GM23248 (cell line): ENCODE data around the gene RAB30. TPM values are rescaled to one million over a fixed set of nuclear protein-coding genes. Genes with fewer than 3 reads are reported as not detected.
"Not testable (repeated sequence)": the region's sequence is repeated elsewhere in the genome, so short reads cannot be mapped to it uniquely, and the experiment has no call there.

ENCODE experiments used
- DNase-seq: peaks from one replicate; pipeline ENCODE4 v3.0.0-alpha.2; 2015
- H2AFZ ChIP-seq: fragments of 200-600 bp; sonication (generic); 2 replicates; pipeline ENCODE4 v1.6.1; 2016; ENCODE audit warnings: antibody characterized with exemption
- H3F3A ChIP-seq: fragments of 200-600 bp; sonication (generic); 2 replicates; pipeline ENCODE4 v1.6.1; 2016; ENCODE audit warnings: mild to moderate bottlenecking, antibody characterized with exemption, mixed run types; ENCODE audit not compliant: insufficient read depth
- H3K27ac ChIP-seq: fragments of 200-600 bp; sonication (generic); 2 replicates; pipeline ENCODE4 v1.5.1; 2016; ENCODE audit warnings: mild to moderate bottlenecking
- H3K27me3 ChIP-seq: fragments of 200-600 bp; sonication (generic); replicated peaks from 2 replicates; pipeline ENCODE4 v1.6.1; 2016; ENCODE audit warnings: mild to moderate bottlenecking; ENCODE audit not compliant: insufficient read depth
- H3K36me3 ChIP-seq: fragments of 200-600 bp; sonication (generic); 2 replicates; pipeline ENCODE4 v1.6.1; 2016; ENCODE audit warnings: low read depth, mild to moderate bottlenecking
- H3K4me1 ChIP-seq: fragments of 200-600 bp; sonication (generic); 2 replicates; pipeline ENCODE4 v1.6.1; 2016; ENCODE audit warnings: mild to moderate bottlenecking; ENCODE audit not compliant: insufficient read depth
- H3K4me2 ChIP-seq: fragments of 200-600 bp; sonication (generic); one replicate; pipeline ENCODE4 v1.6.1; 2016; ENCODE audit warnings: mild to moderate bottlenecking; ENCODE audit not compliant: unreplicated experiment
- H3K4me3 ChIP-seq: fragments of 200-600 bp; sonication (generic); 2 replicates; pipeline ENCODE4 v1.5.1; 2016; ENCODE audit warnings: mild to moderate bottlenecking
- H3K79me2 ChIP-seq: fragments of 200-600 bp; sonication (generic); 2 replicates; pipeline ENCODE4 v1.6.1; 2016; ENCODE audit warnings: mild to moderate bottlenecking; ENCODE audit not compliant: insufficient read depth
- H3K9ac ChIP-seq: fragments of 200-600 bp; sonication (generic); 2 replicates; pipeline ENCODE4 v1.6.1; 2016; ENCODE audit warnings: mild to moderate bottlenecking
- H3K9me2 ChIP-seq: fragments of 200-600 bp; sonication (generic); 2 replicates; pipeline ENCODE4 v1.6.1; 2016; ENCODE audit warnings: mixed run types, mild to moderate bottlenecking, moderate library complexity; ENCODE audit not compliant: insufficient read depth
- H3K9me3 ChIP-seq: fragments of 200-600 bp; sonication (generic); one replicate; pipeline ENCODE4 v1.6.1; 2017; ENCODE audit warnings: low read depth
- H4K20me1 ChIP-seq: fragments of 200-600 bp; sonication (generic); 2 replicates; pipeline ENCODE4 v1.6.0; 2016; ENCODE audit not compliant: insufficient read depth
- EZH2 ChIP-seq: fragments of 200-600 bp; sonication (generic); IDR thresholded peaks from 2 replicates; pipeline ENCODE4 v1.6.1; 2018; ENCODE audit warnings: antibody characterized with exemption, mild to moderate bottlenecking; ENCODE audit not compliant: insufficient read depth, poor library complexity, severe bottlenecking
- EZH2phosphoT487 ChIP-seq: fragments of 200-600 bp; sonication (generic); IDR thresholded peaks from 2 replicates; pipeline ENCODE4 v1.6.1; 2018; ENCODE audit warnings: antibody characterized with exemption, moderate library complexity, mild to moderate bottlenecking, low read depth; ENCODE audit not compliant: insufficient read depth
- WGBS, 2 experiments: methylation state at CpG; one replicate each; pipeline ENCODE4 v1.1.6; 2015 to 2017; ENCODE audit warnings: low lambda C conversion rate in 2 of 2, low coverage in 1 of 2; ENCODE audit errors: missing lambda C conversion rate in 2 of 2; 5-methylcytosine and 5-hydroxymethylcytosine counted together
- in situ Hi-C: fragments of 300-500 bp; cut with MboI; formaldehyde crosslinking; loops from 2 replicates; pipeline ENCODE4 v1.15.0; 2020
- polyA plus RNA-seq: library from polyadenylated mRNA; unstranded; fragments of >200 nt; fragmentation: Nextera tagmentation; extraction: Ambion mirVana; gene quantifications from 2 replicates; pipeline ENCODE4 v1.2.1, GENCODE V29; 2016
- total RNA-seq: library from RNA; depleted of rRNA; stranded (reverse); fragments of >200 nt; shearing (Covaris generic); gene quantifications from 2 replicates; pipeline ENCODE4 v1.2.3, GENCODE V29; 2014

Gene RAB30
- total and polyA plus RNA-seq, 2 experiments from 2014 or later = 10.6 to 14.0 TPM

DNA sequence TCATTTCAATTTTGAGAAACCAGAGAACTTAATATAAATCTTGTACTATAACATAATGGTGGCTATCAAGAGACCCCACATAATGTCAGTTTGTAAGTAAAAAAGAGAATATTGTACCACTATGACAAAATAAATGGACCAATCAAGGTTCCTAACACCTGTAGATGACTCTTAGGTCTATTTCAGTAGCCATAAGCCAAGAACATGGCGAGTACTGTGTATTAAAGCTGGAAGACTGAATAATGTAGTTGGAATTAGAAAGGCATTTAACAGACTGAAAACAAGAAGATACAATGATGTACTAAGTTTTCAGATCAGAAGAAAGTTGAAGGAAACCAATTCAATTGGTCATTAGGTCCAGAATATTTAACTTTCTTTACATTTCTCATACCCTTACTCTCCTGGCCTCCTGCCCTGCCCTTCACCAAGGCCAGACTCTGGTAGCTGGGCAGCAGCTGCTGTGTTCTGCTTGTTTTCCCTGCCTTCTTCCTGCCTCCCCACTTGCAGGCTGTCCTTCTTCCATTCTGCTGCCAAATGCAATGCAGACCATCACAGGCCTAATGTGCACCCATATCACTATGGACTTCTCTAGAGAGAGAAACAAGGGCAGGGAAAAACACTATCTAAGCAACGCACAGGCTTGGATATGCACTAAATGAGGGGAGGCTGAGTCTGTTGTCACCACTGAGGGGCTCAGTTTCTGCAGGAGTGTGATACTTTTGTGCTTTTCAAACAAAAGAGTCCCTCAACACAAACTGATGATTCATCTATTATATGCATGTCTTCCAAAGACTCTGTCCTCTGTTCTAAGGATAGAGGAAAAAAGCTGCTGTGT is 60.1 kb downstream of the RAB30 start:
- H3K79me2 ChIP-seq = peaks cover 37% of the 10 kb centered on the region
- in situ Hi-C loops = no loop called here
- H3F3A ChIP-seq = peaks cover 12% of the 10 kb centered on the region; the same call in 1 of the 2 replicates
- DNase-seq = no peak
- TF ChIP-seq EZH2phosphoT487 (no peak), EZH2 (no peak)
- no peak overlapping the region for H3K27ac ChIP-seq
- H3K9me3 ChIP-seq = no peaks in the 10 kb centered on the region
- no peaks in the 10 kb centered on the region for H4K20me1 ChIP-seq
- no peaks in the 10 kb centered on the region for H3K36me3 ChIP-seq
- no peak overlapping the region for H3K4me3 ChIP-seq
- no peak overlapping the region for H2AFZ ChIP-seq
- no peak overlapping the region for H3K4me2 ChIP-seq
- no peaks in the 10 kb centered on the region for H3K9me2 ChIP-seq
- 91 to 92% methylated on average over 2 of the region's 2 CpGs for WGBS, 2 experiments
- H3K4me1 ChIP-seq = peaks cover 32% of the 10 kb centered on the region
- H3K9ac ChIP-seq = no peak overlapping the region
- H3K27me3 ChIP-seq = no peaks in the 10 kb centered on the region

DNA sequence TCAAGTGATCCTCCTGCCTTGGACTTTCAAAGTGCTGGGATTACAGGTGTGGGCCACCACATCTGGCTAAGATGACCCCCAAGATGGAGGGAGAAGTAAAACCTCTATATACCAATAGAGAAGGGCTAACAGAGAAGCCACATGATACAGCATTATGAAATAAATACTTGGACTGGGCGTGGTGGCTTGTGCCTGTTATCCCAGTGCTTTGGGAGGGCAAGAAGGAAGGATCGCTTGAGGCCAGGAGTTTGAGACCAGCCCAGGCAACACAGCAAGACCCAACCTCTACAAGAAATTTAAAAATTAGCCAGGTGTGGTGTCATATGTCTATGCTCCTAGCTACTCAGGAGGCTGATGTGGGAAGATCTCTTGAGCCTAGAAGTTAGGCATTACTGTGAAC is 61.7 kb downstream of the RAB30 start:
- Histone ChIP-seq H4K20me1 (no peaks in the 10 kb centered on the region), H3K27me3 (no peaks in the 10 kb centered on the region), H3K9me2 (no peaks in the 10 kb centered on the region), H3K9ac (no peak overlapping the region), H3F3A (peaks cover 16% of the 10 kb centered on the region), H3K36me3 (no peaks in the 10 kb centered on the region), H3K4me1 (peaks cover 39% of the 10 kb centered on the region), H3K4me2 (no peak overlapping the region), H3K27ac (no peak overlapping the region), H3K4me3 (no peak overlapping the region), H2AFZ (no peak overlapping the region), H3K79me2 (peaks cover 38% of the 10 kb centered on the region), H3K9me3 (no peaks in the 10 kb centered on the region)
- TF ChIP-seq EZH2 (no peak), EZH2phosphoT487 (no peak)
- no peak for DNase-seq
- in situ Hi-C loops = no loop called here
- 94% methylated on average over 2 of the region's 2 CpGs for WGBS, 2 experiments

DNA sequence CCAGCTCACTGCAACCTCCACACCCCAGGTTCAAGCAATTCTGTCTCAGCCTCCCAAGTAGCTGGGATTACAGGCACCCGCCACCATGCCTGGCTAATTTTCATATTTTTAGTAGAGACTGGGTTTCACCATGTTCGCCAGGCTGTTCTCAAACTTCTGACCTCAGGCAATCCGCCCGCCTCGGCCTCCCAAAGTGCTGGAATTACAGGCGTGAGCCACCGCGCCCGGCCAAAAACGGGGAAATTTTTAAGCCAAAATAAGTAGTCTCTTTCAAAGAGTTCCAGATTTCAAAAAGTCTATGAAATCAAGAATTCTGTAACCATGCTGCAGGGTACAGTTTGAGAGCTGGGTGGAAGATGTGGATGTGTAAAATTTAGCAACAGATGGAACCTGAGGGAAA is 62.6 kb downstream of the RAB30 start:
- H3K4me3 ChIP-seq, H3K27me3 ChIP-seq, DNase-seq, H3K9ac ChIP-seq, H3K4me2 ChIP-seq, H2AFZ ChIP-seq, H4K20me1 ChIP-seq, H3K9me3 ChIP-seq, in situ Hi-C loops, H3K27ac ChIP-seq, H3K9me2 ChIP-seq, H3K36me3 ChIP-seq: not testable (repeated sequence)
- peaks cover 18% of the 10 kb centered on the region for H3F3A ChIP-seq
- 94 to 95% methylated on average over 9 to 10 of the region's 10 CpGs for WGBS, 2 experiments
- H3K4me1 ChIP-seq = peaks cover 41% of the 10 kb centered on the region
- H3K79me2 ChIP-seq = peaks cover 41% of the 10 kb centered on the region

DNA sequence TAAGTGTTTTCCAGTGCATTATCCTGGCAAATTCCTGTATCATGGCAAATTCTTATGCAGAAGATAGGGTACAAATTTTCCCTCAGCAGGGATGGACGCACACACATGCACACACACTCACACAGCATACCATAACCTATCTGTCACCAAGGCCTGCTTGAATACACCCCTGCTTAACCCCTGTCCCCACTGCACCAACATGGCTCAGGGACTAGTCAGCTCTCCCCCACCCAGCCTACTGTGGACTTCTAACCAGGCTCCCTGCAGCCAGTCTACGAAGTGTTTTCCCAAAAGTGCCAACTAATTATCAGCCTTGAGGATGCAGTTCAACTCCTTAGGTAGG is 63.1 kb downstream of the RAB30 start:
- Histone ChIP-seq H3K4me3 (no peak overlapping the region), H4K20me1 (no peaks in the 10 kb centered on the region), H3K9me3 (no peaks in the 10 kb centered on the region), H3K36me3 (no peaks in the 10 kb centered on the region), H3K9me2 (no peaks in the 10 kb centered on the region), H3K79me2 (peaks cover 36% of the 10 kb centered on the region), H3K4me2 (no peak overlapping the region), H3F3A (peaks cover 12% of the 10 kb centered on the region), H3K9ac (no peak overlapping the region), H2AFZ (no peak overlapping the region), H3K4me1 (peaks cover 38% of the 10 kb centered on the region), H3K27me3 (no peaks in the 10 kb centered on the region), H3K27ac (no peak overlapping the region)
- TF ChIP-seq EZH2phosphoT487 = no peak
- no peak for TF ChIP-seq EZH2
- in situ Hi-C loops = no loop called here
- 60 to 79% methylated on average over 2 of the region's 2 CpGs for WGBS, 2 experiments
- DNase-seq = peak; percentile 56
